Natural killer cell (primary cell): ENCODE results near the gene RFX3. TPM values are rescaled to one million over a fixed set of nuclear protein-coding genes. Genes with fewer than 3 reads are reported as not detected.

Experiments used
- ATAC-seq, 3 donors: fragments of 150-1000 bp in 2 of 3; fragments of 200-7000 bp in 1 of 3; cut with Tn5 transposase; 1 replicate in 1 of 3; 2 replicates in 2 of 3; pipeline ENCODE4 v1.10.0; 2021; ENCODE audit warnings: mild to moderate bottlenecking in 2 of 3, moderate library complexity in 2 of 3
- DNase-seq, 2 donors: peaks; one replicate each; pipeline versions ENCODE4 v3.0.0 to v3.0.0-alpha.2; 2013 to 2021; ENCODE audit warnings: mixed read lengths in 1 of 2
- H3K27ac ChIP-seq: one replicate; pipeline ENCODE4 v1.5.1; 2013; ENCODE audit warnings: mild to moderate bottlenecking, low read length
- H3K27me3 ChIP-seq: one replicate; pipeline ENCODE4 v1.6.1; 2013; ENCODE audit warnings: low read length; ENCODE audit not compliant: control insufficient read depth, insufficient read depth
- H3K36me3 ChIP-seq: one replicate; pipeline ENCODE4 v1.6.1; 2013; ENCODE audit warnings: low read length; ENCODE audit not compliant: control insufficient read depth, insufficient read depth
- H3K4me1 ChIP-seq: one replicate; pipeline ENCODE4 v1.6.1; 2013; ENCODE audit warnings: low read length; ENCODE audit not compliant: control insufficient read depth, insufficient read depth
- H3K4me3 ChIP-seq: one replicate; pipeline ENCODE4 v1.5.1; 2013; ENCODE audit warnings: low read length
- H3K9me3 ChIP-seq: one replicate; pipeline ENCODE4 v1.6.1; 2013; ENCODE audit warnings: low read length; ENCODE audit not compliant: control insufficient read depth, insufficient read depth
- H3K27ac Mint-ChIP-seq, 2 donors: one replicate each; pipeline ENCODE4 v1.8.0; 2022; ENCODE audit warnings: mild to moderate bottlenecking in 2 of 2, mixed read lengths in 2 of 2, moderate library complexity in 1 of 2
- H3K27me3 Mint-ChIP-seq, 2 donors: one replicate each; pipeline ENCODE4 v1.8.0; 2022; ENCODE audit warnings: low read depth in 2 of 2, mixed read lengths in 2 of 2
- H3K36me3 Mint-ChIP-seq: one replicate; pipeline ENCODE4 v1.8.0; 2022; ENCODE audit warnings: mixed read lengths
- H3K4me1 Mint-ChIP-seq, 2 donors: one replicate each; pipeline ENCODE4 v1.8.0; 2022; ENCODE audit warnings: mixed read lengths in 2 of 2
- H3K4me3 Mint-ChIP-seq: one replicate; pipeline ENCODE4 v1.8.0; 2022; ENCODE audit warnings: mild to moderate bottlenecking, moderate library complexity, mixed read lengths
- H3K9me3 Mint-ChIP-seq, 2 donors: one replicate each; pipeline ENCODE4 v1.8.0; 2022; ENCODE audit warnings: mixed read lengths in 2 of 2
- WGBS: methylation state at CpG from one replicate; pipeline ENCODE4 v1.1.7; 2013; ENCODE audit warnings: missing lambda C conversion rate; ENCODE audit not compliant: insufficient coverage; 5-methylcytosine and 5-hydroxymethylcytosine counted together
- intact Hi-C: fragments of 100-400 bp; cut with micrococcal nuclease; formaldehyde crosslinking; loops from one replicate; pipeline ENCODE4 v1.14.2; 2022
- total RNA-seq, 4 donors: library from RNA; stranded (reverse); fragments of 120-200 nt in 1 of 4; gene quantifications; one replicate each; pipeline versions ENCODE4 v1.2.3 to v1.2.4, GENCODE V29; 2013 to 2022
- TF ChIP-seq, protein P1 (sequence below): fragments of 200-600 bp; IDR thresholded peaks from one replicate; pipeline ENCODE4 v1.8.0; 2022; ENCODE audit warnings: antibody characterized with exemption

RFX3 gene
- total RNA-seq, 3 donors from 2014 or later (not counting 1 experiment from before 2014, with no cell fraction given), result 24.0 to 30.6 (median 30.0) TPM

DNA sequence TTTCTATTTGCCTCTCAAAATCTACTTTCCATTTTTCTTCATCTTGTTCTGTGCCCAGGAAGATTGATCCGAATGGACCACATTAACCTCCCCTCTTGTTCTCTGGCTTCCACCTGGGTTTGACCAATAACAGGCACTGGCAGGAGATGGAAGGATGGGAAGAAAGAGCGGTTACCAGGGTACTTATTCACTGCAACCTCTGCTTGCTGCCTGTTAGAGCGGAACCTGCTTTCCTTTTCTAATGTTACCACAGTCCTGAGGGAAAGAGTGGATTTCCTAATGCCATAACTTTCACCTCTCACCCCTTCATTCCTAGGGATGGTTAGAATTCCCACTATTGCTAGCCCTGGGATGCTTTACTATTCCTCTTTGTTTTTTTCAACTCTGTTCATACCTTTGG is 262.1 kb downstream of the RFX3 start:
- Mint-ChIP-seq H3K4me1 (no peaks in the 10 kb centered on the region), H3K27me3 (no peaks in the 10 kb centered on the region), H3K27ac (no peak overlapping the region), H3K36me3 (no peaks in the 10 kb centered on the region), H3K9me3 (no peaks in the 10 kb centered on the region), H3K4me3 (no peak overlapping the region)
- ATAC-seq (no peak), DNase-seq (no peak)
- WGBS, result 91% methylated on average over 3 of the region's 3 CpGs
- Histone ChIP-seq H3K27ac (no peak overlapping the region), H3K4me1 (no peaks in the 10 kb centered on the region), H3K27me3 (no peaks in the 10 kb centered on the region), H3K4me3 (no peak overlapping the region), H3K9me3 (no peaks in the 10 kb centered on the region), H3K36me3 (peaks cover 14% of the 10 kb centered on the region)
- TF ChIP-seq, protein P1, sequence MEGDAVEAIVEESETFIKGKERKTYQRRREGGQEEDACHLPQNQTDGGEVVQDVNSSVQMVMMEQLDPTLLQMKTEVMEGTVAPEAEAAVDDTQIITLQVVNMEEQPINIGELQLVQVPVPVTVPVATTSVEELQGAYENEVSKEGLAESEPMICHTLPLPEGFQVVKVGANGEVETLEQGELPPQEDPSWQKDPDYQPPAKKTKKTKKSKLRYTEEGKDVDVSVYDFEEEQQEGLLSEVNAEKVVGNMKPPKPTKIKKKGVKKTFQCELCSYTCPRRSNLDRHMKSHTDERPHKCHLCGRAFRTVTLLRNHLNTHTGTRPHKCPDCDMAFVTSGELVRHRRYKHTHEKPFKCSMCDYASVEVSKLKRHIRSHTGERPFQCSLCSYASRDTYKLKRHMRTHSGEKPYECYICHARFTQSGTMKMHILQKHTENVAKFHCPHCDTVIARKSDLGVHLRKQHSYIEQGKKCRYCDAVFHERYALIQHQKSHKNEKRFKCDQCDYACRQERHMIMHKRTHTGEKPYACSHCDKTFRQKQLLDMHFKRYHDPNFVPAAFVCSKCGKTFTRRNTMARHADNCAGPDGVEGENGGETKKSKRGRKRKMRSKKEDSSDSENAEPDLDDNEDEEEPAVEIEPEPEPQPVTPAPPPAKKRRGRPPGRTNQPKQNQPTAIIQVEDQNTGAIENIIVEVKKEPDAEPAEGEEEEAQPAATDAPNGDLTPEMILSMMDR, result no peak
- intact Hi-C loops, result no loop called here

DNA sequence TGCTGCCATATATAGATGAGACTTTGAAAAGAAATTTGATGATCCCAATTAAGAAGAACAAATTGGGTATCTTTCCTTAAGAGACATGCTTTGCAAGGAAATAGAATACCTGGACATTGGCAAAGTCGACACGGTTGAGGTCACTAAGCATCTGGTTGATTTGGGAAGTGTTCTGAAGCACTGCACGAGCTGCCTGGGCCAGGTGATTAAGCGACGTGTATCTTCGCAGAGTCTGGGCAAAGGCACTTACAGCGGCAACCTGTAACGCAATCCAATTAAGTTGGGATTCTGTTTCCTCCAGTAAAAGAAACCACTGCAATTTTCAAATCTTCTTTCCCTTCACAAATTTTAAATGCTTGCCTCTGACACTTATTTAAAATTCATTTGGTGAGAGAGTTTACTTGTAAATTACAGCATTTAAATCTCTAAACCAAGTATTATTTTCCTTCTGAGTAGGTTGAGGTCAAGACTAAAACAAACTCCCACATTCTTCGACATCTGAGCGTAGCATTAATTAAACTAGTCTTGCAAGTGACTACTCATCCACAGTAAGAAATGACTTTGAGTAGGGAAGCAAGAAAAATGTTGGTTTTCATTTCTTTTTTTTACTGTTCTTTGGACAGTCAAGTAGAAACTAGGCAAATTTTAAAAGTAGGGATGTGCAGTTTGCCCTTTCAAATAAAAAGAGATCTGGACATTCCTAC is 262.8 kb downstream of the RFX3 start:
- 95% methylated on average over 8 of the region's 10 CpGs for WGBS
- peaks cover 14% of the 10 kb centered on the region for H3K36me3 ChIP-seq
- Mint-ChIP-seq H3K4me3 (no peak overlapping the region), H3K27ac (no peak overlapping the region), H3K36me3 (no peaks in the 10 kb centered on the region), H3K4me1 (no peaks in the 10 kb centered on the region), H3K9me3 (no peaks in the 10 kb centered on the region), H3K27me3 (no peaks in the 10 kb centered on the region)
- H3K4me3 ChIP-seq, result no peak overlapping the region
- ATAC-seq (no peak), DNase-seq (no peak)
- no peaks in the 10 kb centered on the region for H3K27me3 ChIP-seq
- intact Hi-C loops, result no loop called here
- no peak overlapping the region for H3K27ac ChIP-seq
- TF ChIP-seq, protein P1, result no peak
- no peaks in the 10 kb centered on the region for H3K9me3 ChIP-seq
- no peaks in the 10 kb centered on the region for H3K4me1 ChIP-seq

DNA sequence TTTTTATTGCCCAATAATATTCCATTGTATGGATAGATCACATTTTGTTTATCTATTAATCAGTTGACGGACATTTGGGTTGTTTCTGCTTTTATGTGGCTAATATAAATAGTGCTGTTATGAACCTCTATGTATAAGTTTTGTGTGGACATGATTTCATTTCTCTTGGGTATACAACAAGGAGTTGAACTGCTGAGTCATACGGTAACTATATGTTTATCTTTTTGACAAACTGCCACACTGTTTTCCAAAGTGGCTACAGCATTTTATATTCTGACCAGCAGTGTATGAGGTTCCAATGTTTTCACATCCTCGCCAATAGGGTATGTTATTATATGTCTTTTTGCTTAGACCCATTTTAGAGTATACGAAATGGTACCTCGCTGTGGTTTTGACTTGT is 264.3 kb downstream of the RFX3 start:
- no peak for DNase-seq
- Histone ChIP-seq H3K27ac (no peak overlapping the region), H3K4me1 (no peaks in the 10 kb centered on the region), H3K4me3 (no peak overlapping the region), H3K9me3 (no peaks in the 10 kb centered on the region), H3K27me3 (no peaks in the 10 kb centered on the region), H3K36me3 (peaks cover 22% of the 10 kb centered on the region)
- ATAC-seq, result no peak
- TF ChIP-seq, protein P1, result no peak
- no peaks in the 10 kb centered on the region for H3K9me3 Mint-ChIP-seq
- H3K27me3 Mint-ChIP-seq, result no peaks in the 10 kb centered on the region
- H3K4me1 Mint-ChIP-seq, result no peaks in the 10 kb centered on the region
- no peak overlapping the region for H3K27ac Mint-ChIP-seq
- H3K4me3 Mint-ChIP-seq, result no peak overlapping the region
- no peaks in the 10 kb centered on the region for H3K36me3 Mint-ChIP-seq
- 95% methylated on average over 5 of the region's 5 CpGs for WGBS
- intact Hi-C loops, result no loop called here
